Femur (tissue), 1 donor: Measurements from ENCODE around the gene PAXX.

Experiments
- DNase-seq: peaks from one replicate; pipeline ENCODE4 v3.0.0-alpha.2; 2017

PAXX gene

GRCh38 chr9:136968333-136969127 lies 23.7 kb upstream of the PAXX start:
- no peak for DNase-seq

DNA sequence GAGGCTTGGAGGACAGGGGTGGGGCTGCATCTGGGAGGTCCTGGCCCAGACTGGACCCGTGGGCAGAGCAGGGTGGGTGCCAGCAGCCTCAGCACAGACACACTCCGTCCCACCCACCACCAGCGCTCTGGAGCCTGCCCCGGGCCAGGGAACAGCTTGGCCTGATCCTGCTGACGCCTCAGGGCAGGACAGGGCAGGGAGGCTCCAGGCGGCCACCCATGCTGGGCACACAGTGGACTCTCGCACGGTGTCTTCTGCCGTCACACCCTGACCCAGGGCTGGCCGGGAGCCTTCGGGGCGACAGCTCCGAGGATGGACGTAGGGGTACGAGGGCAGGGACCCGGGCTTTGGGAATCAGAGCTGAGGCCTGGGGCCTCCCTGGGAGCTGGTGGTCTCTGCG lies 23.1 kb upstream of the PAXX start:
- no peak for DNase-seq

- DNase-seq = no peak
Measured at GRCh38 chr9:136969774-136970173, 22.4 kb upstream of the PAXX start.

GRCh38 chr9:136970361-136970760 lies 21.9 kb upstream of the PAXX start:
- DNase-seq = no peak

GRCh38 chr9:136971746-136972145 lies 20.5 kb upstream of the PAXX start:
- no peak for DNase-seq

DNA sequence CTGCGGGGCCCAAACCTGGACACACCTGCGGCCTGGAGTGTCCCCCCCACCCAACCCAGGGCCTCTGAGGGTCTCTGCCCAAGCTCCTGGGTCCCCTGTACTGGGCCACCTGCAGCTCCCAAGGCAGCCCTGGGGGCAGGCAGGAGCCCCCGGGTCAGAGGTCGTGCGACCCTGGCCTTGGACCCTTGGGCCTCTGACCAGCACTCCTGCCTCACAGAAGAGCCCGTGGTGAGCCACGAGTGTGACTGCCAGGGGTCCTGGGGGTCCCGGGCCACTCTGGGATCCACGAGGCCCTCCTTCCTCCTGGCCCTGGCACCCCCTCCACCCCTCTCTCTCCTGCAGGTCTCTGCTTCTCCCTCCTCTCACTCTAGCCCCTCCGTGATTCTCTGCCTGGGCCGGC lies 19.9 kb upstream of the PAXX start:
- no peak for DNase-seq

- no peak for DNase-seq
Measured at GRCh38 chr9:136972743-136973142, 19.5 kb upstream of the PAXX start.

DNA sequence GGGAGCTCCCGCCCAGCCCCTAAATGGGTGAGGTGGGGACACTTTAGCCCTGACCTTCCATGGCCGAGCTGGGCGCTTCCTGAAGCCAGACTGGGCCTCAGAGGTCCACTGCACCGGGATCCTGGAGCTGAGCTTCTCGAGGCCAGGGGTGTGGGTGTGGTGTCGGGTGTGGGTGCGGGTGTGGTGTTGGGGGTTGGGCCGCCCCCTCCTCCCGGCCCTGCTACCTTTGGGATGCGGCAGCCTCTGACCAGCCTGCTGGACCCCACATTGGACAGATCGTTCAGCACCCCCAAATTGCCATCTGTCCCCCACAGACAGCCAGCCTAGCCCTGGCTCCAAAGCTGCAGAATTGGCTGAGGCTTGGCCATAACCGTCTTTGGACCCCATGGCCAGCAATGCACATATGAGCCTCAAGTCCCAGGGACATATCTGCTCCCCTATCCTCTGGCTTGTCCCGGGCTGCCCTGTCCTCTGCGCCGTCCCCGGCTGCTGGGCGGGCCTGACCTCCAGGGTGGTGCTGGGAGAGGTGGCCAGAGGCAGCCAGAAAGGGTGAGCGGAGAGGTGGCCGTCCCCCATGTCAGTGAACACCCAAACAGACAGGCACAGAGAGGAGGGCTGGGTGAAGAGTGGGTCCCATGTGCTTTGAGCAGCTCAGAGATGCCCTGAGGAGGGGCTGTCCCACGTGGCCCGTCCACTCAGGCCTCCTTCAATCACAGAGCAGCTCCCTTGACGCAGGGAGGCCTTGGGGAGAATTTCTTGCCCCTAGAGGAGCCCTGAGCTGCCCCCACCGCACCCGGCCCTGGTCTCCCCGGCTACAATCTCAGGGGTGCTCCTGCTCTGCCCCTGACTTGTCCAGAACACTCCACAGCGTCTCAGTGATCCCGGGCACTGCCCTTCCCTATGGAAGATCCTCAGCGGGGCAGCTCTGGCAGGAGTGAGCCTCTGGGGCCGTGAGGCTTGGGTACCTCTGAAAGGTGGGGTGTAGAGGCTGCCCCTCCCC lies 18.3 kb upstream of the PAXX start:
- DNase-seq = no peak

- no peak for DNase-seq
Measured at GRCh38 chr9:136974817-136975535, 17.2 kb upstream of the PAXX start.

GRCh38 chr9:136975644-136976043 lies 16.6 kb upstream of the PAXX start:
- peak; percentile 74 for DNase-seq

DNA sequence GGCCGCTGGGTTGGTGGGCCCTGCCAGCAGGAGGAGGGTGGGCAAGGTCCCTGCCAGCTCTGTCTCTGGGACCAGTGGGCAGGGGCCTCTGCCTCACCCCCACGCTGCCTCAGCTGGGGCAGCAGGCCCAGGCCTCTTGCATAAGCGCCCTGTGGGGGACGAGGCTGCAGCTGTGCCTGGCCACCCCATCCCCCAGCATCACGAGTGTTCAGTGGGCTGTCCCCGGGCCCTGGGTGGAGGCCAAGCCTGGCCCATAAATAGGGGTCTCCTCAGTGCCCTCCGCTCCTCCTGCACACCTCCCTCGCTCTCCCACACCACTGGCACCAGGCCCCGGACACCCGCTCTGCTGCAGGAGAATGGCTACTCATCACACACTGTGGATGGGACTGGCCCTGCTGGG lies 15.0 kb upstream of the PAXX start, which contains the start of gene PTGDS:
Gene PTGDS (plus strand): TSS at position 282 of the 400 bp plus-strand sequence. CDS start 75 bp downstream, at position 357.
- DNase-seq = no peak

DNA sequence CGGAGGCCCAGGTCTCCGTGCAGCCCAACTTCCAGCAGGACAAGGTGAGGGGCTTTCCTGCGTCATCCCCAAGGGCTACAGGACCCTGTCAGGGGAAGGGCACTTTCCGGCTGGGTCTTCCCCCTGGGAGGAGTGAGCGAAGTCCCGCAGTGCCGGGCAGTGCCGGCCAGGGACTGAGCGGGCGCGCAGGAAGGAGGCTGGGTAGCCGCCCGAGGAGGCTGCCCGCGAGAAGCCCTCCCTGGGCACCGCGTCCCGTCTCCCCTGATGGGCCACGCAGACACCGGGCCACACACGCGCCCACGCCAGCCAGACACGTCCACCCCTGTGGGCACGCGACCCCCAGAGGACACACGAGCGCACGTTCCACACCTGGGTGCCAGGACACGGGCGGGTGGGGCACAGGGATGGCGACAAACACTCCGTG lies 14.6 kb upstream of the PAXX start:
- DNase-seq = no peak

- peak; percentile 72 for DNase-seq
Measured at GRCh38 chr9:136978073-136978864, 14.0 kb upstream of the PAXX start.

DNA sequence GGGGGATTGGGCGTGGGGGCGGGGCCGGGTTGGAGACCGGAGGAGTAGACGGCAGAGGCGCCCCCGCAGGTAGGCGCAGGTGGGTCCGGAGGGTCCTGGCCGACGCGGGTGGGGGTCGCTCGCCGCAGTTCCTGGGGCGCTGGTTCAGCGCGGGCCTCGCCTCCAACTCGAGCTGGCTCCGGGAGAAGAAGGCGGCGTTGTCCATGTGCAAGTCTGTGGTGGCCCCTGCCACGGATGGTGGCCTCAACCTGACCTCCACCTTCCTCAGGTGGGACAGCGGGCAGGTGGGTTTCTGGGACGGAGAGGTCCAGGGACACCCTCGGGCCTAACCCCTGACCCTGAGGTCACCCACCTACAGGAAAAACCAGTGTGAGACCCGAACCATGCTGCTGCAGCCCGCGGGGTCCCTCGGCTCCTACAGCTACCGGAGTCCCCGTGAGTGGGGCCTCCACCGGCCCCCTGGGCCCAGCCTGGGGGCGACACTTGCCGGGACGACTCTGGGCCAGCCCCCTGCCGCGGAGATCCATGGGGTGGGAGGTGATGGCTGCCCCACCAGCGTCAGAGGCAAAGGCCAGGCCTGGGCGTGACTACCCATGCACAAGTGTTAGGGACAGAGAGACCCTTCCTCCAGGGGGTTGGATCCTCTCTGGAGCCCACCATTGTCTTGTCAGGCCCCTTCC lies 13.2 kb upstream of the PAXX start:
- no peak for DNase-seq

- no peak for DNase-seq
Measured at GRCh38 chr9:136979769-136980587, 12.2 kb upstream of the PAXX start.

DNA sequence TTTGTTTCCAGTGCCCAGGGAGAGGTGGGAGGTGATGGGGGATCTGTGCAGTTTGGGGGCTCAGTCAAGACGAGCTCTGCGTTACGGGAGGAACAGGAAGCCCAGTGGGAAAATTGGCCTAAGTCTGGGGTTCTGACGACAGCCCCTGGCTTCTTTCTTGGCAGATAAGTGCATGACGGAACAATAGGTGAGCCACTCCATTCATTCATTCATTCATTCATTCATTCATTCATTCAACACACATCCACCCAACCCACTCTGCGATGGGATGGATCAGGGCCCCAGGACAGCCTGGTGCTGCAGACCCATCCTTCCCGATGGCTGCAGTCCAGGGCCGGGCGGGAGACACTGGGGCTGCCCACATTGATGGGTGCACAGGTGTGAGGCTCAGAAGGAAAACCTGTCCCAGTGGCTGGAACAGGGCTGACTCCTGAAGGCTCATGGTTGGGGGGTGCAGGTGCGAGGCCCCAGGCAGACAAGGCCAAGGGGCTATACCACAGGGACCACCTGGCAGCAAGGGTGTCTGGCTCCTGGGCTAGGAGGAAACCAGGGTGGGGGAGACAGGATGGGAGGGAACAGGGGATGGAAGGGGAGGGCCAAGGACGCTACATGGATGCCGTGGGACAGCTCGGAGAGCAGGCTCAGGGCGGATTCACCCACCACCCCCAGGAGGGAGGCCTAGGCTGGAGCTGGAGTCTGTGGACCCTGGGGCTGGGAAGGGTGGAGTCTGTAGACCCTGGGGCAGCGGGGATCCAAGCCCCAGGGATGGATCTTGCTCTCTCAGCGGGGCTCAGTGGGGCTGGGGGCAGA lies 11.3 kb upstream of the PAXX start:
- no peak for DNase-seq

DNA sequence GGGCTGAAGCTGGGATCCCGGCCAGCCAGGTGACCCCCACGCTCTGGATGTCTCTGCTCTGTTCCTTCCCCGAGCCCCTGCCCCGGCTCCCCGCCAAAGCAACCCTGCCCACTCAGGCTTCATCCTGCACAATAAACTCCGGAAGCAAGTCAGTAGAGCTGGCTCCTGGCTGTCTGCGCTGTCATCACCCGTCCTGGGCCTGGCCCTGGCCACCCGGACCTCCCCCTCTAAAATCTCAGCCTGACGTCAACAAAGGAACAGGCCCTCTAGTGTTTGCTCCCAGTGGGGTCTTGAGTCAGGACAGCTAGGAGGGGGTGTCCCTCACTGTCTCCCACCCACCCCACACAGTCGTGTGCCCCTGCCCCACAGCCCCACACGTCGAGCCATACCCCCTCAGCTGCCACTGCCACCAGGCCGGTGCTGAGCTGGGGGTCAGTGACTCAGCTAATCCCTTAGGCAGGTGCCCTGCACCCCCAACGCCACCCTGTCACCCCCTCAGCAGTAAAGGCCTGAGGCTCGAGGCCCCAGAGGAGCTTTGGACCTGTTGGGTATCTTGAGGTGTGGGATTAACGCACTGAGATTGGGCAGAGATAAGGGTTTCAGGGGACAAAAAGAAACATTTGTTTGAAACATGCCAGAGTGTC lies 10.5 kb upstream of the PAXX start:
- DNase-seq = no peak

- DNase-seq = peak; percentile 18
Measured at GRCh38 chr9:136982232-136983051, 9.8 kb upstream of the PAXX start, which contains the start of gene LCNL1. Gene LCNL1 (plus strand): TSS chr9:136982993. CDS start chr9:136983587, 594 bp downstream.
